ENCODE data around the gene IL1RAP.

- TF ChIP-seq, protein P1, sequence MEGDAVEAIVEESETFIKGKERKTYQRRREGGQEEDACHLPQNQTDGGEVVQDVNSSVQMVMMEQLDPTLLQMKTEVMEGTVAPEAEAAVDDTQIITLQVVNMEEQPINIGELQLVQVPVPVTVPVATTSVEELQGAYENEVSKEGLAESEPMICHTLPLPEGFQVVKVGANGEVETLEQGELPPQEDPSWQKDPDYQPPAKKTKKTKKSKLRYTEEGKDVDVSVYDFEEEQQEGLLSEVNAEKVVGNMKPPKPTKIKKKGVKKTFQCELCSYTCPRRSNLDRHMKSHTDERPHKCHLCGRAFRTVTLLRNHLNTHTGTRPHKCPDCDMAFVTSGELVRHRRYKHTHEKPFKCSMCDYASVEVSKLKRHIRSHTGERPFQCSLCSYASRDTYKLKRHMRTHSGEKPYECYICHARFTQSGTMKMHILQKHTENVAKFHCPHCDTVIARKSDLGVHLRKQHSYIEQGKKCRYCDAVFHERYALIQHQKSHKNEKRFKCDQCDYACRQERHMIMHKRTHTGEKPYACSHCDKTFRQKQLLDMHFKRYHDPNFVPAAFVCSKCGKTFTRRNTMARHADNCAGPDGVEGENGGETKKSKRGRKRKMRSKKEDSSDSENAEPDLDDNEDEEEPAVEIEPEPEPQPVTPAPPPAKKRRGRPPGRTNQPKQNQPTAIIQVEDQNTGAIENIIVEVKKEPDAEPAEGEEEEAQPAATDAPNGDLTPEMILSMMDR (IDR thresholded peaks at IDR 0.05): no peak
- no peak for TF ChIP-seq POLR2A (IDR thresholded peaks at IDR 0.05)
These were observed 144.2 kb downstream of the IL1RAP start for GRCh38 chr3:190658106-190658505.
